GM21367 (cell line): ENCODE measurements around the gene C17orf114.
A peak's percentile ranks its signal among the peaks of the same experiment; 100 is the strongest.
"Not testable (repeated sequence)": the region's sequence is repeated elsewhere in the genome, so short reads cannot be mapped to it uniquely, and the experiment has no call there.

Experiments used
- ATAC-seq: cut with Tn5 transposase; IDR thresholded peaks from one replicate; pipeline ENCODE4 v1.9.1; 2021; ENCODE audit not compliant: unreplicated experiment

C17orf114 gene

DNA sequence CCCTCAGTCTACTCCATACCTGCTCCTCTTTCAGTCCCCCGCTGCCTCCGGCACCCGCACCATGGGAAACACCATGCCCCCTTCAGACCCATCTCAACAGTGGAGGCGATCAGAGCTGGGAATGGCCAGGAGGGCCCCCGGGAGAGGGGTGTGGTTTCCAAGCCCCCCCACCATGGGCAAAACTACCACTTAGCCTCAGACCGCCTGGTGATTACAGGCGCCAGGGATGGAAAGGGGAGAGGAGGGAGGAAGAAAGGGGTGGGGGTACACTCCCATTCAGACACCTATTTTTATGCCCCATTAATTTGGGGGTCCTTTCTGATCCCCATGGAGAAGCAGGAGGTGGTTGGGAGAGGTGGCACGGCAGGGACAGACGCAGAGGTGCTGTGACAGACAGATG, at the start of gene C17orf114:
Gene C17orf114 (minus strand): TSS at position 101 of the 400 bp plus-strand sequence.
- ATAC-seq: no peak

DNA sequence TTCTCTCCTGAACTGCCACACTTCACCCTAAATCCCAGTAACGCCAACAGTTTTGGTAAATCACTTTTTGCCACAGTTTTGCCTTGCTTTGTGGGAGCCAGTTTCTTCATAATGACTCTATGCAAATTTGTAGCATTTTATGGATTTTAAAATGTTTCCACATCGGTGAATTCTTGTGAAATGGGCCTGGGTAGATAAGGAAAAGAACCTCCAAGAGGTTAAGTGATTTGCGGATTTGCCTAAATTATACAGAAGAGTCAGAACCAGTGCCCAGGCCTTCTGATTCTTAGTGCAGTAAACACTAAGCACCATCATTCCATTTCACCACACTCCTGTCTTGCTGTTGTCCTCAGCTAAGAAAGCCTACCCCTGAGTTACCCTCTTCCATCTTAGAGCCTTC, 49.0 kb upstream of the C17orf114 start:
- ATAC-seq: no peak

DNA sequence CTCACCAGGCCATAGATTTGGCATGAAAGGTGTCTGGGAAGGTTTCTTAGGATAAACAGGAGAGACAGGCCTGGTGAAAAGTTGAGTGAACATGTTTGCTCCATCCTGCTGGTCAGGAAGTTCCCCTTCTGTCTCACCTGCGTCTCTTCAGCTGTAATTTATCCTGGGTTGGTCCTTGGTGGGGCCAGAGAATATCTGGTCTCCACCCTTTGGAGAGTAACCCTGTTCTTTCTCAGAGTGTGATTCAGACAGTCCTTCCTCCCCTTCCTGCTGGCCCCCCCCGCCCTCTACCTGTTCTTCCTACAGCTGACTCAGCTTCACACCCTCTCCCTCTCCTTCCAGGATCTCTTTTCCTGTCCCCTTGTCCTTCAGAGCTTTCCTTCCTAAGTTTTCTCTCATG, 48.1 kb upstream of the C17orf114 start:
- ATAC-seq: no peak

GRCh38 chr17:4849011-4849536, 46.9 kb upstream of the C17orf114 start:
- no peak for ATAC-seq

GRCh38 chr17:4846635-4847390, 44.7 kb upstream of the C17orf114 start:
- no peak for ATAC-seq

DNA sequence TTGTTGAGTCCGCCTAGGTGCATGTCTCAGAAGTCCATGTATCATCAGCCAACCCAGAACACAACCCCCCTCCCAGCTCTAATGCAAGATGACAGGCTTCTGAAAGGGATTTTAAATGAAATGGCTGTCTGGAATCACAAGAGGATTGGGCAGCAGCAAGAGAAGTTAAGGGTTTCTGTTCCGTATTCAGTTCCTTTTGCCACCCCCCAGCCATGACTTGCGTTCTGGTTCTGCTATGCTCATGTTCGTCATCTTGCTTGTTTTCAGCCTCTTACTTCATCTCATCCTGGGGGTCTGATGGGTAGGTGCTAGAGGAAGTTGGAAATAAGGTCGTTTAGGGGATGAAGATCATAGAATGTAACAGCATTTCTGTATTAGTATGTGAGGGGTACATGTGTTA, 43.0 kb upstream of the C17orf114 start:
- no peak for ATAC-seq

DNA sequence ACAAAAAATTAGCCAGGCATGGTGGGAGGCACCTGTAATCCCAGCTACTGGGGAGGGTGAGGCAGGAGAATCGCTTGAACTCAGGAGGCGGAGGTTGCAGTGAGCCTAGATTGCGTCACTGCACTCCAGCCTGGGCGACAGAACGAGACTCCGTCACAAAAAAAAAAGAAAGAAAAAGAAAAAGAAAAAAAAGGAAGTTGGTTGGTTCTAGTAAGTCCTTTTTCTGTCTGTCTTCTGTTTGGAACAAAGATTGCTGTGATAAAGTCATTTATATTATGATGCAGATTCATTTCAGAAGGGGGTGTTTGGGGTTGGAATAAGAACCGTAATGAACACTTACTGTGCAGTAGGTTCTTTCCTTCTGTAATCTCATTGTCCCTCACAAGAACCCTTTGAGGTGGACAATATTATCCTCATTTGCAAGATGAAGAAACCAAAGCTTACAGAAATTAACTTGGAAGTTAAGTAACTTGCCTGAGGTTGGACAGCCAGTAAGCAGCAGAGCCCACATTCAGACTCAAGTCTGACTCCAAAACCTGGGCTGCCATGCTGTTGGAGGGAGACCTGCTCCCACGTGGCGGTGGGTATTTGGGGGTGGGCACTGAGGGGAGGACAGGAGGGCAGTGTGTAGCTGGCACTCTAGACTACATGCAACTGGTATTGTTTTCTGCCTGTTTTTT, 41.3 kb upstream of the C17orf114 start:
- ATAC-seq: no peak

- no peak for ATAC-seq
Observed at GRCh38 chr17:4842376-4842775, 40.2 kb upstream of the C17orf114 start.

DNA sequence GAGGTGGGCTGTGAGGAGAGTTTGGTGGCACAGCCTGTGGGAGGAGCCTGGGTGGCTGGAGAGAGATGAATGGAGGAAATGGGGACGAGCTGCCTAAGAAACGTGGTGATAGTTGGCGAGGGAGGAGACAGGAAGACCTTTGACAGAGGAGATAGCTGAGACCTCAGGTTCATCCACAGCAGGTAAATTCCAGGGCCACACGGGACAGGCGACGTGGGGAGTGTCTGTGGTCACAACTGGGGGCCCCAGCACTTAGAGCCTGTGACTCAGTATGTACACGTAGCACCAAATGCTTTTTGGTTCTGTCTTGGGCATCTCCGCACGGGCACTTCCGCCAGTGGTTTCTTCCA, 38.7 kb upstream of the C17orf114 start:
- ATAC-seq: no peak

DNA sequence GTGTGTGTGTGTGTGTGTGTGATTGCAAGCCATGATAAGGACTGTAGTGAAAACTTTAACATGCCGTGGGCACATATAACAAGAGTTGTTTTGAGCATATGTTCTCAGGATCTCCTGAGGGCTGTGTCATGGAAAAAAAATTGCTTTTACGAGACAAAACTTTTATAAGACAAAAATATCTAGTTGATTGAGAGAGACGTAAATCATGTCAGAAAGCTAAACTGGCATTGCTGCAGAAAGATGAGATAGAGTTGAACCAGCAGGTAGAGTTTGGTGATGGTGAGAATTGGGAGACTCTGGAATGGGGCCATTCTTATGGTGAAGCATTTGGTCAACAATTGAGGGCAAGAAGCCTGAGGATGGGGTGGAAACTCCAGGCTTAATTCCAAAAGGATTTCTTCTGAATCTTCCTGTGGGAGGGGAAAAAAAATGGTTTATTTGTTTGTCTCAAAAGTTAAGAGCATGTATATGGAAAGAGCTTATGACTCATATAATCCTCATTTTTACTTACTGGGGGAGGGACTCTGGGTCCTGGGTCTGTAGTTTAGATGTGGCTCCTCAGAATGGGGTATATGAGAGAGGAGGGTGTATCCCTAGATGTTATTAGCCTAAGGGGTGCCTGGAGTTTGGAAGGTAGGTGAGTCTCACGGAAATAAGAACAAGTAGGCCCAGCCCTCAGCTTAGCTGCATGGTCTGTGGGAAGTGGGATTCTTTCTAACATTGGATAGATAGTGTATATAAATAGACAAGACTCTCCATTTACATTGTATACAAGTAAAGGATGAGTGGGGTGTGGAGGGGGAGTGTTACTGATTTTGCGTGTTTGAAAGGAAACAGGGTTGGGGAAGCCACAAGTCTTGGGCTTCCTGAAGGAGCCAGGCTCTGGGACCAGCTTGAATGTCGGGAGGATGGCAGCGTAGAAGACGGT, 38.1 kb upstream of the C17orf114 start:
- ATAC-seq: no peak

DNA sequence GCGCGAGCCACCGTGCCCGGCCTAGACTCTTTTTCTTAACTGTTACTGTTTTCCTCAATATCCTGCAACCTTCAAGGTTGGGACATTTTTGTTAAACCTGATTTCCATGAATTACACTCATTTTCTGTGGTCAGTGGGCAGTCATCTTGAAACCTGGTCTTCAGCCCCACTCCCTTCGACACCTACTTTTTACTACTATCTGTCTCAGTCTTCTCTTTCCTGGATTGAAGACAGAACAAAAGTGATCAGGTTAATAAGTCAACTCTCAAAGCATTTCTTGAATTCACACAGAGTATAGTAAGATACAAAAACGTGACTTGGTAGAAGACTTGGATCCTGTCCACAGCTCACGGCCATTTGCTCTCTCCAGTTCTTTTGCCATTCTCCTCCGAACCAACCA, 37.1 kb upstream of the C17orf114 start:
- no peak for ATAC-seq

- no peak for ATAC-seq
Observed at GRCh38 chr17:4838309-4838785, 36.2 kb upstream of the C17orf114 start.

GRCh38 chr17:4837471-4838308, 35.6 kb upstream of the C17orf114 start:
- no peak for ATAC-seq

- ATAC-seq: no peak
Observed at GRCh38 chr17:4836221-4836620, 34.1 kb upstream of the C17orf114 start.

GRCh38 chr17:4834681-4835020, 32.5 kb upstream of the C17orf114 start:
- no peak for ATAC-seq

DNA sequence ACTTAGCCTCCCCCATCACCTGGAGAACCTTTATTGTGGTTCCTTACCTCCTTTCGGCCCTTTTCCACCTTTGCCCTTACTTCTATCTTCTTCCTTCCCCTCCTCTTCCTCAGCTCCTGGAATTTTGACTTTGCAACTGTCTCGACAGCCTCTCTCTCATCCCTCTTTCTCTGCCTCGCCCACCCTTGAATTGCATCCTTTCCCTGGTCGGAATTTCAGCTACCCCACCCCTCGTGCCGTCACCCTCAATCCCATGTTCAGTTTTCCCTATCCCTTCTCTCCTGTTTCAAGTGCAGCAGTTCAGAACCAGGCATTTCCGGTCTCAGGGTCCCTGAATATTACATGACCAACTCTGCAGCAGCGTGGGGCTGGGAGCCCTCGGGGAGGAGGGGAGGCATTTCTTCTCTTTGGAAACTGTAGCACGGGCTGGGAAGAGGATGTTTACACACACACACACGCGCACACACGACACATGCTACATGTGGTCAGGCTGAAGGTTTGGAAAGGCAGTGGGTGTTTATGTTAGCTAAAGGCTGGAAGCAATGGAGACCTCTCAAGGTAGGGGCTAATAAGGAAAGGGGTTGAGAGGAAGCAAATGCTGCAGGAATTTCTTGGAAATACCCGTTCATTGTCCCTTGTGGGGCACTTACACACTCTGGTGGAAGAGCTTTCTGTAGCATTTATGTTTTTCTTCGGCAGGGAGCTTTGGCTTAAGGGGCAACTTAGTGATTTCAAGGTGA, 32.0 kb upstream of the C17orf114 start:
- ATAC-seq: no peak

GRCh38 chr17:4833178-4833940, 31.2 kb upstream of the C17orf114 start, which contains the start of gene MINK1:
TSS of gene MINK1 (plus strand) at chr17:4833340. CDS start at chr17:4833584, 244 bp downstream.
- peak; percentile 78 for ATAC-seq

DNA sequence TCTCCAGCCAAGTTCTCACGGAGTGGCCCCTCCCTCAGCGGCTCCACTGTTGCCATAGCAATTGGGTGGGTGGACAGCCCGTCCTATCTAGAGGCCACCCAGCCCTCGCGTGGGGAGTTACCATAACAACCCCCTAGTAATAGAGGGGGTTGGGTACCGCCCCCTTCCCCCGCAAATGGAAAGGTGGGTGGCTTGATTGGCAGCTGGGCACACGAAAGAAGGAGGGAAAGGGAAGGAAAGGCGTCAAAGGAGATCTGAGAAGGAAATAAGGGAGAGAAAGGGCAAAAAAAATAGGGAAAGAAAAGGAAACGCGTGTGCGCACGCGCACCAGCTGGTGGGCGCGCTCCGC, 30.7 kb upstream of the C17orf114 start:
- ATAC-seq: not testable (repeated sequence)

DNA sequence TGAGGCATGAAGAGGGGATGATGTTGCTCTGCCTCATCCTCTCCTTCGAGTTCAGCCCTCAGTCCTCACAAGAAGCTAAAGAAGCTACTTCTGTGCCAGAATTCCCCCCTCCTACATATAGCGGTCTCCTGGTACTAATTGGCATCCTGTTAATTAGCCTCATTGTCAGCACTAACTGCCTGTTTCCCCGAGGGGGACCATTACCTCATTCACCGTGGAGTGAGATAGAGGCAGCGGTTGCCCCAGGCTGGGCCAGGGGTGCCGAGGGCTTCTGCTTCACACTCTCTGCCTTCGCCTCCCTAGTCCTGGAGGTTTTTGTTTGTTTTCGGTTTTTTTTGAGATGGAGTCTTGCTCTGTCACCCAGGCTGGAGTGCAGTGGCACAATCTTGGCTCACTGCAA, 25.3 kb upstream of the C17orf114 start:
- no peak for ATAC-seq
